K562 (cell line): ENCODE measurements around the gene ZFPM1. TPM values are rescaled to one million over a fixed set of nuclear protein-coding genes. Genes with fewer than 3 reads are reported as not detected.

Experiments
- CXXC5 ChIP-seq: fragments of 250-450 bp; sonication (Bioruptor Pico); IDR thresholded peaks from 2 replicates; pipeline ENCODE4 v1.8.0; 2022; ENCODE audit warnings: inconsistent platforms, mild to moderate bottlenecking, moderate library complexity
- EHMT2 ChIP-seq: fragments of 450-650 bp; IDR thresholded peaks from 2 replicates; pipeline ENCODE4 v1.6.1; 2018; ENCODE audit warnings: antibody characterized with exemption
- EZH2 ChIP-seq: IDR thresholded peaks from 2 replicates; pipeline ENCODE4 v1.6.1; 2012; ENCODE audit warnings: low read depth, mild to moderate bottlenecking, inconsistent platforms, low read length, borderline replicate concordance
- HCFC1 ChIP-seq: IDR thresholded peaks from 2 replicates; pipeline ENCODE4 v1.6.1; 2012; ENCODE audit warnings: low read depth, low read length, improper control_type of control experiment
- HDAC6 ChIP-seq: IDR thresholded peaks from 2 replicates; pipeline ENCODE4 v1.6.1; 2012; ENCODE audit warnings: low read depth, mild to moderate bottlenecking, control low read depth, inconsistent platforms, low read length, moderate library complexity
- HDGF ChIP-seq: fragments of 450-650 bp; IDR thresholded peaks from 2 replicates; pipeline ENCODE4 v1.6.1; 2016
- PCBP2 ChIP-seq: fragments of 200-400 bp; formaldehyde crosslinking; IDR thresholded peaks from 2 replicates; pipeline ENCODE4 v1.6.1; 2018; ENCODE audit warnings: low read length, low read depth, mild to moderate bottlenecking, moderate library complexity; ENCODE audit not compliant: poor library complexity, severe bottlenecking
- PTRF ChIP-seq: fragments of 450-650 bp; IDR thresholded peaks from 2 replicates; pipeline ENCODE4 v1.6.1; 2016; ENCODE audit warnings: mild to moderate bottlenecking, missing genetic modification characterization, missing compliant biosample characterization
- ZNF197 ChIP-seq: fragments of 200-800 bp; sonication (Bioruptor generic); IDR thresholded peaks from 2 replicates; pipeline ENCODE4 v1.6.1; 2016; ENCODE audit warnings: low read depth, missing genetic modification characterization, missing compliant biosample characterization
- ZNF717 ChIP-seq: fragments of 250-450 bp; sonication (Bioruptor Pico); IDR thresholded peaks from 2 replicates; pipeline ENCODE4 v1.5.0; 2021
- ZNF780A ChIP-seq: fragments of 250-450 bp; sonication (Bioruptor Pico); IDR thresholded peaks from 2 replicates; pipeline ENCODE4 v1.5.0; 2021; ENCODE audit warnings: mild to moderate bottlenecking
- polyA plus RNA-seq, 8 experiments: library from polyadenylated mRNA; depleted of rRNA in 4 of 8; stranded (reverse) in 5 of 8; unstranded in 3 of 8; fragments of >200 nt; fragmentation: Nextera tagmentation in 2 of 8; fragmentation: Illumina TruSeq in 1 of 8; extraction: Ambion mirVana in 2 of 8; extraction: Trizol in 1 of 8; gene quantifications; 2 replicates each; pipeline versions ENCODE4 v1.2.1 to v1.2.3, GENCODE V29; 2011 to 2014; ENCODE audit warnings: inconsistent platforms in 1 of 8, missing spikeins in 1 of 8
- total RNA-seq, 7 experiments: library from RNA; depleted of rRNA in 6 of 7; stranded (reverse); fragments of >200 nt in 6 of 7; fragmentation: Illumina TruSeq in 2 of 7; extraction: Trizol in 2 of 7; gene quantifications; 2 replicates each; pipeline versions ENCODE4 v1.2.1 to v1.2.3, GENCODE V29; 2011 to 2021; ENCODE audit warnings: low replicate concordance in 1 of 7
- TF ChIP-seq, protein P1 (sequence below): fragments of 250-450 bp; sonication (Bioruptor Pico); IDR thresholded peaks from 2 replicates; pipeline ENCODE4 v1.8.0; 2021; ENCODE audit warnings: mild to moderate bottlenecking, moderate library complexity
- TF ChIP-seq, protein P2 (sequence below): fragments of 450-650 bp; IDR thresholded peaks from 2 replicates; pipeline ENCODE4 v1.6.1; 2014; ENCODE audit warnings: low read depth, mild to moderate bottlenecking, moderate library complexity, borderline replicate concordance
- TF ChIP-seq, protein P3 (sequence below), 3 experiments: fragments of 200-800 bp in 1 of 3; fragments of 250-450 bp in 1 of 3; fragments of 450-650 bp in 1 of 3; sonication (Bioruptor Pico) in 1 of 3; sonication (Bioruptor generic) in 1 of 3; formaldehyde crosslinking in 1 of 3; IDR thresholded peaks; 2 replicates each; pipeline versions ENCODE4 v1.6.1 to v1.8.0; 2016 to 2022; ENCODE audit warnings: mild to moderate bottlenecking in 2 of 3, missing genetic modification characterization in 2 of 3, missing compliant biosample characterization in 1 of 3, moderate library complexity in 1 of 3
- TF ChIP-seq, protein P4 (sequence below): fragments of 250-450 bp; sonication (Bioruptor Pico); IDR thresholded peaks from 2 replicates; pipeline ENCODE4 v1.5.0; 2020; ENCODE audit warnings: mild to moderate bottlenecking
- TF ChIP-seq, protein P5 (sequence below), 2 experiments: IDR thresholded peaks; 2 replicates each; pipeline ENCODE4 v1.6.1; 2012; ENCODE audit warnings: improper control_type of control experiment in 2 of 2, low read depth in 2 of 2, low read length in 2 of 2, borderline replicate concordance in 1 of 2

Gene ZFPM1
- total and polyA plus RNA-seq, 9 of the 15 experiments (the other 6 are each of a cell fraction or from before 2014, with no cell fraction given) = 0.03 to 35.9 (median 1.4) TPM

DNA sequence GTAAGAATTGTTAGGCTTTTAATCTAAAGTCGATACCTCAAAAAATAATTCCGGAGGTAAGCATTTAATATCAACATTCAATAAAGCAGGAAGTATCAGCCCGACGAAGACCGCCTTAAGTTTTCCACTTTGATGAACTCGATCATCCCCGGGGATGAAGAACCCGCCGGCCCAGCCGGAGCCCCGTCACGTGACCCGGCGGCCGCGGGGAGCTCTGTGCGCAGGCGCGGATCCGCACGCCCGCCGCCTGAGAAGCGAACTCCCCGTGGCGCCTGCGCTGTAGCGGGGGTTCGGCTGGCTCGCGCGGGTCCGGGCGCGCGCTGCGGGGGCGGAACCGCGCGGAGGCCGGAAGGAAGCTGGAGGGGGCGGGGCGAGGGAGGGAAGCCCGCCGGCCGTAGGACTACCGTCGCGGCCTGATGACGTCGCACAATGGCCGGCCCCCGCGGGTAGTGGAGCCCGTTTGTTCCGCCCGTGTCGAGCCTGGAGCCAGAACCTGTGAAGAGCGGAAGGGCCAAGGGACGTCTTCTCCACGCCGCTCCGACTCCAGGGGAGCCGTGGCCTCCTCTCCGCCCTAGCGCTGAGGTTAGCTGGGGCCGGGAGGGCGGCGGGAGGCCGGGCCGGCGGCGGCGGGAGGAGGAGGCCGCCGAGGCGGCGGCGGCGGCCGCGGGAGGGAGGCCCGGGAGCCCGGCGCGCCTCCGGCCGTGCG, 117.1 kb downstream of the ZFPM1 start, which contains the start of gene ZC3H18 (continued):
- TF ChIP-seq, protein P1, sequence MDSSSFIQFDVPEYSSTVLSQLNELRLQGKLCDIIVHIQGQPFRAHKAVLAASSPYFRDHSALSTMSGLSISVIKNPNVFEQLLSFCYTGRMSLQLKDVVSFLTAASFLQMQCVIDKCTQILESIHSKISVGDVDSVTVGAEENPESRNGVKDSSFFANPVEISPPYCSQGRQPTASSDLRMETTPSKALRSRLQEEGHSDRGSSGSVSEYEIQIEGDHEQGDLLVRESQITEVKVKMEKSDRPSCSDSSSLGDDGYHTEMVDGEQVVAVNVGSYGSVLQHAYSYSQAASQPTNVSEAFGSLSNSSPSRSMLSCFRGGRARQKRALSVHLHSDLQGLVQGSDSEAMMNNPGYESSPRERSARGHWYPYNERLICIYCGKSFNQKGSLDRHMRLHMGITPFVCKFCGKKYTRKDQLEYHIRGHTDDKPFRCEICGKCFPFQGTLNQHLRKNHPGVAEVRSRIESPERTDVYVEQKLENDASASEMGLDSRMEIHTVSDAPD = no peak
- TF ChIP-seq, protein P2, sequence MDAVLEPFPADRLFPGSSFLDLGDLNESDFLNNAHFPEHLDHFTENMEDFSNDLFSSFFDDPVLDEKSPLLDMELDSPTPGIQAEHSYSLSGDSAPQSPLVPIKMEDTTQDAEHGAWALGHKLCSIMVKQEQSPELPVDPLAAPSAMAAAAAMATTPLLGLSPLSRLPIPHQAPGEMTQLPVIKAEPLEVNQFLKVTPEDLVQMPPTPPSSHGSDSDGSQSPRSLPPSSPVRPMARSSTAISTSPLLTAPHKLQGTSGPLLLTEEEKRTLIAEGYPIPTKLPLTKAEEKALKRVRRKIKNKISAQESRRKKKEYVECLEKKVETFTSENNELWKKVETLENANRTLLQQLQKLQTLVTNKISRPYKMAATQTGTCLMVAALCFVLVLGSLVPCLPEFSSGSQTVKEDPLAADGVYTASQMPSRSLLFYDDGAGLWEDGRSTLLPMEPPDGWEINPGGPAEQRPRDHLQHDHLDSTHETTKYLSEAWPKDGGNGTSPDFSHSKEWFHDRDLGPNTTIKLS = peak; percentile 66; the same call in 1 of the 2 replicates
- TF ChIP-seq, protein P3, sequence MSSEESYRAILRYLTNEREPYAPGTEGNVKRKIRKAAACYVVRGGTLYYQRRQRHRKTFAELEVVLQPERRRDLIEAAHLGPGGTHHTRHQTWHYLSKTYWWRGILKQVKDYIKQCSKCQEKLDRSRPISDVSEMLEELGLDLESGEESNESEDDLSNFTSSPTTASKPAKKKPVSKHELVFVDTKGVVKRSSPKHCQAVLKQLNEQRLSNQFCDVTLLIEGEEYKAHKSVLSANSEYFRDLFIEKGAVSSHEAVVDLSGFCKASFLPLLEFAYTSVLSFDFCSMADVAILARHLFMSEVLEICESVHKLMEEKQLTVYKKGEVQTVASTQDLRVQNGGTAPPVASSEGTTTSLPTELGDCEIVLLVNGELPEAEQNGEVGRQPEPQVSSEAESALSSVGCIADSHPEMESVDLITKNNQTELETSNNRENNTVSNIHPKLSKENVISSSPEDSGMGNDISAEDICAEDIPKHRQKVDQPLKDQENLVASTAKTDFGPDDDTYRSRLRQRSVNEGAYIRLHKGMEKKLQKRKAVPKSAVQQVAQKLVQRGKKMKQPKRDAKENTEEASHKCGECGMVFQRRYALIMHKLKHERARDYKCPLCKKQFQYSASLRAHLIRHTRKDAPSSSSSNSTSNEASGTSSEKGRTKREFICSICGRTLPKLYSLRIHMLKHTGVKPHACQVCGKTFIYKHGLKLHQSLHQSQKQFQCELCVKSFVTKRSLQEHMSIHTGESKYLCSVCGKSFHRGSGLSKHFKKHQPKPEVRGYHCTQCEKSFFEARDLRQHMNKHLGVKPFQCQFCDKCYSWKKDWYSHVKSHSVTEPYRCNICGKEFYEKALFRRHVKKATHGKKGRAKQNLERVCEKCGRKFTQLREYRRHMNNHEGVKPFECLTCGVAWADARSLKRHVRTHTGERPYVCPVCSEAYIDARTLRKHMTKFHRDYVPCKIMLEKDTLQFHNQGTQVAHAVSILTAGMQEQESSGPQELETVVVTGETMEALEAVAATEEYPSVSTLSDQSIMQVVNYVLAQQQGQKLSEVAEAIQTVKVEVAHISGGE (CRISPR knock-in tag; IDR thresholded peaks at IDR 0.05) = peak in 1 of 3 experiments; percentile 93; a peak in 2 of 6 replicates
- TF ChIP-seq EZH2 (no peak), PCBP2 (no peak), PTRF (no peak), ZNF197 (CRISPR knock-in tag) (no peak), ZNF780A (no peak), CXXC5 (CRISPR knock-in tag) (peak; percentile 94), ZNF717 (CRISPR knock-in tag) (no peak), HDAC6 (no peak), HCFC1 (peak; percentile 84), EHMT2 (no peak), HDGF (no peak)
- TF ChIP-seq, protein P4, sequence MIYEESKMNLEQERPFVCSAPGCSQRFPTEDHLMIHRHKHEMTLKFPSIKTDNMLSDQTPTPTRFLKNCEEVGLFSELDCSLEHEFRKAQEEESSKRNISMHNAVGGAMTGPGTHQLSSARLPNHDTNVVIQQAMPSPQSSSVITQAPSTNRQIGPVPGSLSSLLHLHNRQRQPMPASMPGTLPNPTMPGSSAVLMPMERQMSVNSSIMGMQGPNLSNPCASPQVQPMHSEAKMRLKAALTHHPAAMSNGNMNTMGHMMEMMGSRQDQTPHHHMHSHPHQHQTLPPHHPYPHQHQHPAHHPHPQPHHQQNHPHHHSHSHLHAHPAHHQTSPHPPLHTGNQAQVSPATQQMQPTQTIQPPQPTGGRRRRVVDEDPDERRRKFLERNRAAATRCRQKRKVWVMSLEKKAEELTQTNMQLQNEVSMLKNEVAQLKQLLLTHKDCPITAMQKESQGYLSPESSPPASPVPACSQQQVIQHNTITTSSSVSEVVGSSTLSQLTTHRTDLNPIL (CRISPR knock-in tag) = no peak
- TF ChIP-seq, protein P5, sequence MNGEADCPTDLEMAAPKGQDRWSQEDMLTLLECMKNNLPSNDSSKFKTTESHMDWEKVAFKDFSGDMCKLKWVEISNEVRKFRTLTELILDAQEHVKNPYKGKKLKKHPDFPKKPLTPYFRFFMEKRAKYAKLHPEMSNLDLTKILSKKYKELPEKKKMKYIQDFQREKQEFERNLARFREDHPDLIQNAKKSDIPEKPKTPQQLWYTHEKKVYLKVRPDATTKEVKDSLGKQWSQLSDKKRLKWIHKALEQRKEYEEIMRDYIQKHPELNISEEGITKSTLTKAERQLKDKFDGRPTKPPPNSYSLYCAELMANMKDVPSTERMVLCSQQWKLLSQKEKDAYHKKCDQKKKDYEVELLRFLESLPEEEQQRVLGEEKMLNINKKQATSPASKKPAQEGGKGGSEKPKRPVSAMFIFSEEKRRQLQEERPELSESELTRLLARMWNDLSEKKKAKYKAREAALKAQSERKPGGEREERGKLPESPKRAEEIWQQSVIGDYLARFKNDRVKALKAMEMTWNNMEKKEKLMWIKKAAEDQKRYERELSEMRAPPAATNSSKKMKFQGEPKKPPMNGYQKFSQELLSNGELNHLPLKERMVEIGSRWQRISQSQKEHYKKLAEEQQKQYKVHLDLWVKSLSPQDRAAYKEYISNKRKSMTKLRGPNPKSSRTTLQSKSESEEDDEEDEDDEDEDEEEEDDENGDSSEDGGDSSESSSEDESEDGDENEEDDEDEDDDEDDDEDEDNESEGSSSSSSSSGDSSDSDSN (IDR thresholded peaks at IDR 0.05; ENCODE audit: borderline replicate concordance in 1 of 2, low read depth in 2 of 2, low read length in 2 of 2) = peak; percentile 32 to 67; a peak in 2 of 4 replicates
